ENCODE measurements around the gene FOXF1. TPM values are rescaled to one million over a fixed set of nuclear protein-coding genes. Genes with fewer than 3 reads are reported as not detected.

FOXF1 gene
- total RNA-seq, 1 experiment from 2014 or later, result 0.10 TPM

DNA sequence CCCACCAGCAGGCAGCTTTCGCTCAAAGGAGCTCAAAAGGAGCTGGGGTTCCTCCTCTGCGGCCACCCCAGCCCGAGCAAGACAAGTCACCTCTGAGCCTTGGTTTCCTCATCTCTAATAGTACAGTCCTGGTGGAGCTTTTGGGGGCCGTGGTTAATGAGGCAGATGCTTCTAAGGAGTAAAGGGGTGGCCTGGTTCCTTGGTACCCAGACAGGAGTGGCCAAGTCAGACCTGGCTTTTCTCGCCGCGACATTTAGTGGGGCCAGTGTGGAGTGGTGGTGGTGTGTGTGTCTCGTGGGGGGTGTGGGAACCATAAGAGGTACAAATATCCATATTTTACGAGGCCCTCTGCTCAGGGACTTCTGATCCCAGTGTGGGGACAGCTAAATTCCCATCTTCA lies 6.7 kb downstream of the FOXF1 start:
- ATAC-seq, result no peak
- H3K4me1 ChIP-seq (ENCODE audit: control insufficient read depth, insufficient read depth, low read length), result no peaks in the 10 kb centered on the region
- DNase-seq (ENCODE audit: low read depth, low spot score), result no peak
- no peak overlapping the region for H3K27ac ChIP-seq (ENCODE audit: low read length)
- BruUV-seq (replicated peaks), result no TSS peak
- in situ Hi-C loops (cut with HindIII; ENCODE audit: low pct_unique_long_range_greater_than_20kb, low sequenced_read_pairs), result no loop called here
- intact Hi-C loops (cut with micrococcal nuclease; ENCODE audit: unreplicated experiment), result loop anchor here (1.0 kb wide), 1 partner anchor 445 kb away; no protein-coding TSS in a partner anchor
- TF ChIP-seq SIN3A (IDR thresholded peaks at IDR 0.05; ENCODE audit: borderline replicate concordance, insufficient read depth, low read depth, low read length) (no peak), POLR2AphosphoS5 (IDR thresholded peaks at IDR 0.05; ENCODE audit: low read depth, low read length) (no peak), TCF7L2 (IDR thresholded peaks at IDR 0.05; ENCODE audit: low read depth, low read length) (no peak)
- TF ChIP-seq, protein P1, sequence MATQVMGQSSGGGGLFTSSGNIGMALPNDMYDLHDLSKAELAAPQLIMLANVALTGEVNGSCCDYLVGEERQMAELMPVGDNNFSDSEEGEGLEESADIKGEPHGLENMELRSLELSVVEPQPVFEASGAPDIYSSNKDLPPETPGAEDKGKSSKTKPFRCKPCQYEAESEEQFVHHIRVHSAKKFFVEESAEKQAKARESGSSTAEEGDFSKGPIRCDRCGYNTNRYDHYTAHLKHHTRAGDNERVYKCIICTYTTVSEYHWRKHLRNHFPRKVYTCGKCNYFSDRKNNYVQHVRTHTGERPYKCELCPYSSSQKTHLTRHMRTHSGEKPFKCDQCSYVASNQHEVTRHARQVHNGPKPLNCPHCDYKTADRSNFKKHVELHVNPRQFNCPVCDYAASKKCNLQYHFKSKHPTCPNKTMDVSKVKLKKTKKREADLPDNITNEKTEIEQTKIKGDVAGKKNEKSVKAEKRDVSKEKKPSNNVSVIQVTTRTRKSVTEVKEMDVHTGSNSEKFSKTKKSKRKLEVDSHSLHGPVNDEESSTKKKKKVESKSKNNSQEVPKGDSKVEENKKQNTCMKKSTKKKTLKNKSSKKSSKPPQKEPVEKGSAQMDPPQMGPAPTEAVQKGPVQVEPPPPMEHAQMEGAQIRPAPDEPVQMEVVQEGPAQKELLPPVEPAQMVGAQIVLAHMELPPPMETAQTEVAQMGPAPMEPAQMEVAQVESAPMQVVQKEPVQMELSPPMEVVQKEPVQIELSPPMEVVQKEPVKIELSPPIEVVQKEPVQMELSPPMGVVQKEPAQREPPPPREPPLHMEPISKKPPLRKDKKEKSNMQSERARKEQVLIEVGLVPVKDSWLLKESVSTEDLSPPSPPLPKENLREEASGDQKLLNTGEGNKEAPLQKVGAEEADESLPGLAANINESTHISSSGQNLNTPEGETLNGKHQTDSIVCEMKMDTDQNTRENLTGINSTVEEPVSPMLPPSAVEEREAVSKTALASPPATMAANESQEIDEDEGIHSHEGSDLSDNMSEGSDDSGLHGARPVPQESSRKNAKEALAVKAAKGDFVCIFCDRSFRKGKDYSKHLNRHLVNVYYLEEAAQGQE (IDR thresholded peaks at IDR 0.05; ENCODE audit: insufficient read depth in 1 of 2, low read depth in 2 of 2, low read length in 1 of 2), result no peak
- TF ChIP-seq, protein P2, sequence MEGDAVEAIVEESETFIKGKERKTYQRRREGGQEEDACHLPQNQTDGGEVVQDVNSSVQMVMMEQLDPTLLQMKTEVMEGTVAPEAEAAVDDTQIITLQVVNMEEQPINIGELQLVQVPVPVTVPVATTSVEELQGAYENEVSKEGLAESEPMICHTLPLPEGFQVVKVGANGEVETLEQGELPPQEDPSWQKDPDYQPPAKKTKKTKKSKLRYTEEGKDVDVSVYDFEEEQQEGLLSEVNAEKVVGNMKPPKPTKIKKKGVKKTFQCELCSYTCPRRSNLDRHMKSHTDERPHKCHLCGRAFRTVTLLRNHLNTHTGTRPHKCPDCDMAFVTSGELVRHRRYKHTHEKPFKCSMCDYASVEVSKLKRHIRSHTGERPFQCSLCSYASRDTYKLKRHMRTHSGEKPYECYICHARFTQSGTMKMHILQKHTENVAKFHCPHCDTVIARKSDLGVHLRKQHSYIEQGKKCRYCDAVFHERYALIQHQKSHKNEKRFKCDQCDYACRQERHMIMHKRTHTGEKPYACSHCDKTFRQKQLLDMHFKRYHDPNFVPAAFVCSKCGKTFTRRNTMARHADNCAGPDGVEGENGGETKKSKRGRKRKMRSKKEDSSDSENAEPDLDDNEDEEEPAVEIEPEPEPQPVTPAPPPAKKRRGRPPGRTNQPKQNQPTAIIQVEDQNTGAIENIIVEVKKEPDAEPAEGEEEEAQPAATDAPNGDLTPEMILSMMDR (IDR thresholded peaks at IDR 0.05), result no peak
- peaks cover 4% of the 10 kb centered on the region; the same call in 1 of the 2 replicates for H3K27me3 ChIP-seq (ENCODE audit: control insufficient read depth, insufficient read depth, low read length)
- no peaks in the 10 kb centered on the region for H3K36me3 ChIP-seq (ENCODE audit: control insufficient read depth, insufficient read depth, low read length)
- ChIA-PET CTCF (interaction anchor here (0.6 to 1.9 kb wide), 3 partner anchors 438 to 1056 kb away, joined by 3 to 7 read pairs (median 4); no protein-coding TSS in a partner anchor), POLR2A (no interaction called here)
- H3K9me3 ChIP-seq (ENCODE audit: control insufficient read depth, insufficient read depth, low read depth, low read length), result no peaks in the 10 kb centered on the region
- H3K4me3 ChIP-seq (ENCODE audit: low read depth in 2 of 2, low read length in 2 of 2), result no peak overlapping the region

DNA sequence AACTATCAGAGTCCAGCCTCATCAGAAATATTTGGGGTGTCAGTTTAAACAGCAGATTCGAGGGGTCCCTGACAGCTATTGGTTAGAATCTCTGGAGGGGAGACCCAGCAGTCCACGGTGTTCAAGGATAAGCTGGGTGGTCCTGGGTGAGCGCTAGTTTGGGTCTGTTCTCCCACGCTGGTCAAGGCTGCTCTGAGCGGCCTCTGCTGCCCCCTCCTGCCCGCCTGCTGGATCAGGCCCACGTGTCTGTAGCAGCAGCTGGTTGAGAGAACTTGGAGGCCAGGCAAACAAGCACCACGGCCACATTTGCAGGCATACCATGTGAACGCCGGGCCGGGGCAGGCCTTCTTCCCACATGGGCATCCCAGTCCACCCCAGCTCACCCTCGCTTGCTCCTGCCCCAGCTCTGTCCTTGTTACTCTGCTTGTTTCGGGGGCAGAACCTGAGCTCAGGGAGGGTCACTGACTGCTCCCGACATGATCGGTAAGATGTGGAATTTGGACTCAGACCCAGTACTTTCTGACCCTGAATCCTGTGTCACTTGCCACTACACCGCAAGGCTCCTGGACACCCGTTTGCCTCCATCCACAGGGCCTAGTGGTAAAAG lies 7.4 kb downstream of the FOXF1 start:
- no TSS peak for BruUV-seq (replicated peaks)
- H3K27ac ChIP-seq (ENCODE audit: low read length), result no peak overlapping the region
- no peaks in the 10 kb centered on the region for H3K36me3 ChIP-seq (ENCODE audit: control insufficient read depth, insufficient read depth, low read length)
- TF ChIP-seq, protein P1 (IDR thresholded peaks at IDR 0.05; ENCODE audit: insufficient read depth in 1 of 2, low read depth in 2 of 2, low read length in 1 of 2), result no peak
- no peak for TF ChIP-seq TCF7L2 (IDR thresholded peaks at IDR 0.05; ENCODE audit: low read depth, low read length)
- no peak for TF ChIP-seq SIN3A (IDR thresholded peaks at IDR 0.05; ENCODE audit: borderline replicate concordance, insufficient read depth, low read depth, low read length)
- TF ChIP-seq POLR2AphosphoS5 (IDR thresholded peaks at IDR 0.05; ENCODE audit: low read depth, low read length), result no peak
- TF ChIP-seq, protein P2 (IDR thresholded peaks at IDR 0.05), result peak; percentile 88
- peak; percentile 86 for ATAC-seq
- in situ Hi-C loops (cut with HindIII; ENCODE audit: low pct_unique_long_range_greater_than_20kb, low sequenced_read_pairs) (no loop called here), intact Hi-C loops (cut with micrococcal nuclease; ENCODE audit: unreplicated experiment) (loop anchor here (1.0 kb wide), 1 partner anchor 445 kb away; no protein-coding TSS in a partner anchor)
- DNase-seq (ENCODE audit: low read depth, low spot score), result no peak
- H3K9me3 ChIP-seq (ENCODE audit: control insufficient read depth, insufficient read depth, low read depth, low read length), result no peaks in the 10 kb centered on the region
- H3K27me3 ChIP-seq (ENCODE audit: control insufficient read depth, insufficient read depth, low read length), result peaks cover 4% of the 10 kb centered on the region; the same call in 1 of the 2 replicates
- ChIA-PET POLR2A (no interaction called here), CTCF (interaction anchor here (0.6 to 1.9 kb wide), 6 partner anchors 96 to 445 kb away, joined by 3 to 7 read pairs (median 4); no protein-coding TSS in a partner anchor)
- H3K4me1 ChIP-seq (ENCODE audit: control insufficient read depth, insufficient read depth, low read length), result no peaks in the 10 kb centered on the region
- H3K4me3 ChIP-seq (ENCODE audit: low read depth in 2 of 2, low read length in 2 of 2), result no peak overlapping the region

Data from Panc1 (cell line).